HepG2 (cell line): ENCODE measurements around the gene XKR7. TPM values are rescaled to one million over a fixed set of nuclear protein-coding genes. Genes with fewer than 3 reads are reported as not detected.

Experiments used
- AKNA ChIP-seq: sonication (generic); formaldehyde crosslinking; IDR thresholded peaks from 2 replicates; pipeline ENCODE4 v1.4.0; 2020; ENCODE audit warnings: missing genetic modification reagents, borderline replicate concordance
- ARNT ChIP-seq: fragments of 450-650 bp; IDR thresholded peaks from 2 replicates; pipeline ENCODE4 v1.6.1; 2017
- FIP1L1 ChIP-seq: fragments of 200-400 bp; formaldehyde crosslinking; IDR thresholded peaks from 2 replicates; pipeline ENCODE4 v1.6.1; 2018; ENCODE audit warnings: low read depth, mild to moderate bottlenecking, low read length, moderate library complexity, borderline replicate concordance; ENCODE audit not compliant: insufficient read depth
- FOXP4 ChIP-seq: sonication (generic); formaldehyde crosslinking; IDR thresholded peaks from 2 replicates; pipeline ENCODE4 v1.4.0; 2020; ENCODE audit warnings: missing genetic modification reagents
- GLMP ChIP-seq: sonication (generic); formaldehyde crosslinking; IDR thresholded peaks from 2 replicates; pipeline ENCODE4 v1.9.0; 2021; ENCODE audit warnings: missing genetic modification reagents, mild to moderate bottlenecking, borderline replicate concordance
- KDM5B ChIP-seq: sonication (generic); formaldehyde crosslinking; IDR thresholded peaks from 2 replicates; pipeline ENCODE4 v1.4.0; 2020; ENCODE audit warnings: missing genetic modification reagents, mild to moderate bottlenecking, borderline replicate concordance
- PAWR ChIP-seq: sonication (generic); formaldehyde crosslinking; IDR thresholded peaks from 2 replicates; pipeline ENCODE4 v1.4.0; 2020; ENCODE audit warnings: missing genetic modification reagents, mild to moderate bottlenecking, borderline replicate concordance
- PCBP2 ChIP-seq: fragments of 200-400 bp; formaldehyde crosslinking; optimal IDR thresholded peaks from 2 replicates; pipeline ENCODE3; 2018; ENCODE audit warnings: low read length, low read depth; ENCODE audit not compliant: poor library complexity, severe bottlenecking
- SMARCE1 ChIP-seq: fragments of 450-650 bp; IDR thresholded peaks from 2 replicates; pipeline ENCODE4 v1.6.1; 2017; ENCODE audit warnings: borderline replicate concordance
- SOX13 ChIP-seq, 3 experiments: fragments of 450-650 bp in 1 of 3; sonication (generic) in 1 of 3; formaldehyde crosslinking in 1 of 3; IDR thresholded peaks in 2 of 3; conservative IDR thresholded peaks in 1 of 3; 2 replicates each; pipeline versions ENCODE4 v1.5.0 to v1.6.1; 2016 to 2020; ENCODE audit warnings: antibody characterized with exemption in 1 of 3, mild to moderate bottlenecking in 1 of 3, missing compliant biosample characterization in 1 of 3, missing genetic modification reagents in 1 of 3, moderate library complexity in 1 of 3
- SRSF9 ChIP-seq: fragments of 200-400 bp; formaldehyde crosslinking; IDR thresholded peaks from 2 replicates; pipeline ENCODE4 v1.6.1; 2018; ENCODE audit warnings: borderline replicate concordance, mild to moderate bottlenecking, low read depth, low read length; ENCODE audit not compliant: insufficient read depth, poor library complexity, severe bottlenecking
- ZFAT ChIP-seq: sonication (generic); formaldehyde crosslinking; conservative IDR thresholded peaks from 2 replicates; pipeline ENCODE4 v1.8.1; 2023; ENCODE audit warnings: missing genetic modification reagents, inconsistent platforms
- ZMAT3 ChIP-seq: sonication (generic); formaldehyde crosslinking; conservative IDR thresholded peaks from 2 replicates; pipeline ENCODE4 v1.7.0; 2021; ENCODE audit warnings: missing genetic modification reagents
- ZNF160 ChIP-seq: sonication (generic); formaldehyde crosslinking; IDR thresholded peaks from 2 replicates; pipeline ENCODE4 v1.8.0; 2022; ENCODE audit warnings: mild to moderate bottlenecking, inconsistent platforms, missing genetic modification reagents
- ZNF317 ChIP-seq: sonication (generic); formaldehyde crosslinking; IDR thresholded peaks from 2 replicates; pipeline ENCODE4 v1.5.0; 2020; ENCODE audit warnings: mild to moderate bottlenecking, missing genetic modification reagents
- ZNF607 ChIP-seq: sonication (generic); formaldehyde crosslinking; IDR thresholded peaks from 2 replicates; pipeline ENCODE4 v1.5.1; 2020; ENCODE audit warnings: missing genetic modification reagents, mild to moderate bottlenecking, borderline replicate concordance
- polyA plus RNA-seq, 8 experiments: library from polyadenylated mRNA; depleted of rRNA in 3 of 8; stranded (reverse) in 7 of 8; unstranded in 1 of 8; fragments of >200 nt; fragmentation: Illumina TruSeq in 4 of 8; extraction: Trizol in 4 of 8; gene quantifications; 2 replicates each; pipeline versions ENCODE4 v1.2.1 to v1.2.3, GENCODE V29; 2011 to 2016; ENCODE audit warnings: low read depth in 4 of 8, missing spikeins in 1 of 8, mixed read lengths in 1 of 8; ENCODE audit not compliant: insufficient read depth in 1 of 8
- total RNA-seq, 5 experiments: library from RNA; depleted of rRNA; stranded (reverse); fragments of >200 nt; fragmentation: Illumina TruSeq; extraction: Trizol; gene quantifications; 2 replicates each; pipeline ENCODE4 v1.2.3, GENCODE V29; 2016; ENCODE audit warnings: low read depth in 1 of 5

Gene XKR7
- total and polyA plus RNA-seq, 2 of the 13 experiments (the other 11 are each of a cell fraction or from before 2014, with no cell fraction given) = not detected

GRCh38 chr20:31968291-31969126 lies 558 bp downstream of the XKR7 start (continued):
- TF ChIP-seq AKNA (CRISPR knock-in tag) (peak; percentile 100), SMARCE1 (no peak), ZNF160 (peak; percentile 100), SOX13 (IDR thresholded peaks at IDR 0.05) (no peak), SOX13 (CRISPR knock-in tag; conservative IDR thresholded peaks at IDR 0.05 in 1 of 2, IDR thresholded peaks at IDR 0.05 in 1 of 2) (peak in 1 of 2 experiments; percentile 99; a peak in 2 of 4 replicates), PAWR (CRISPR knock-in tag) (peak; percentile 100), FIP1L1 (no peak), ZNF317 (CRISPR knock-in tag) (peak; percentile 99), ZFAT (peak; percentile 99), ZMAT3 (peak; percentile 100), PCBP2 (no peak), FOXP4 (peak; percentile 99), KDM5B (CRISPR knock-in tag) (peak; percentile 100), ARNT (no peak), ZNF607 (peak; percentile 100), GLMP (CRISPR knock-in tag) (peak; percentile 100), SRSF9 (no peak)
